Measurements from ENCODE around the gene HKDC1. TPM values are rescaled to one million over a fixed set of nuclear protein-coding genes. Genes with fewer than 3 reads are reported as not detected.
"Not testable (repeated sequence)": the region's sequence is repeated elsewhere in the genome, so short reads cannot be mapped to it uniquely, and the experiment has no call there.

HKDC1 gene, protein sequence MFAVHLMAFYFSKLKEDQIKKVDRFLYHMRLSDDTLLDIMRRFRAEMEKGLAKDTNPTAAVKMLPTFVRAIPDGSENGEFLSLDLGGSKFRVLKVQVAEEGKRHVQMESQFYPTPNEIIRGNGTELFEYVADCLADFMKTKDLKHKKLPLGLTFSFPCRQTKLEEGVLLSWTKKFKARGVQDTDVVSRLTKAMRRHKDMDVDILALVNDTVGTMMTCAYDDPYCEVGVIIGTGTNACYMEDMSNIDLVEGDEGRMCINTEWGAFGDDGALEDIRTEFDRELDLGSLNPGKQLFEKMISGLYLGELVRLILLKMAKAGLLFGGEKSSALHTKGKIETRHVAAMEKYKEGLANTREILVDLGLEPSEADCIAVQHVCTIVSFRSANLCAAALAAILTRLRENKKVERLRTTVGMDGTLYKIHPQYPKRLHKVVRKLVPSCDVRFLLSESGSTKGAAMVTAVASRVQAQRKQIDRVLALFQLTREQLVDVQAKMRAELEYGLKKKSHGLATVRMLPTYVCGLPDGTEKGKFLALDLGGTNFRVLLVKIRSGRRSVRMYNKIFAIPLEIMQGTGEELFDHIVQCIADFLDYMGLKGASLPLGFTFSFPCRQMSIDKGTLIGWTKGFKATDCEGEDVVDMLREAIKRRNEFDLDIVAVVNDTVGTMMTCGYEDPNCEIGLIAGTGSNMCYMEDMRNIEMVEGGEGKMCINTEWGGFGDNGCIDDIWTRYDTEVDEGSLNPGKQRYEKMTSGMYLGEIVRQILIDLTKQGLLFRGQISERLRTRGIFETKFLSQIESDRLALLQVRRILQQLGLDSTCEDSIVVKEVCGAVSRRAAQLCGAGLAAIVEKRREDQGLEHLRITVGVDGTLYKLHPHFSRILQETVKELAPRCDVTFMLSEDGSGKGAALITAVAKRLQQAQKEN
- 15.3 TPM for polyA plus RNA-seq (ENCODE audit: insufficient read length)
- long read RNA-seq, donor 1, partial matches to known transcripts, result 7 of 9 reads
- long read RNA-seq, donor 1, other reads (novel, unspliced or antisense), result 0 of 9 reads
- long read RNA-seq, donor 2, result 0 reads
- long read RNA-seq, donor 3, partial matches to known transcripts, result 11 of 12 reads
- long read RNA-seq, donor 3, other reads (novel, unspliced or antisense), result 0 of 12 reads
- long read RNA-seq, donor 4, result 0 reads
- long read RNA-seq, donor 5, transcript HKDC1-201 (18 exons, 3,689 nt), result major isoform, 6 of 6 reads
- long read RNA-seq, donor 5, partial matches to known transcripts, result 0 of 6 reads
- long read RNA-seq, donor 5, other reads (novel, unspliced or antisense), result 0 of 6 reads
- long read RNA-seq, donor 6, partial matches to known transcripts, result 19 of 20 reads
- long read RNA-seq, donor 6, other reads (novel, unspliced or antisense), result 0 of 20 reads
- long read RNA-seq, donor 7, partial matches to known transcripts, result 42 of 46 reads
- long read RNA-seq, donor 7, other reads (novel, unspliced or antisense), result 0 of 46 reads
- long read RNA-seq, donor 8, result 0 reads

- DNase-seq, result no peak
These were observed at the start of gene HKDC1 for GRCh38 chr10:69220041-69220451. HKDC1 (plus strand) TSS chr10:69220332; CDS start chr10:69220436, 104 bp downstream.

- DNase-seq, result no peak
These were observed 47.7 kb upstream of the HKDC1 start for GRCh38 chr10:69172241-69172982.

GRCh38 chr10:69175326-69175725, 44.8 kb upstream of the HKDC1 start:
- DNase-seq, result not testable (repeated sequence)

- no peak for DNase-seq
These were observed 43.3 kb upstream of the HKDC1 start for GRCh38 chr10:69176823-69177222.

DNA sequence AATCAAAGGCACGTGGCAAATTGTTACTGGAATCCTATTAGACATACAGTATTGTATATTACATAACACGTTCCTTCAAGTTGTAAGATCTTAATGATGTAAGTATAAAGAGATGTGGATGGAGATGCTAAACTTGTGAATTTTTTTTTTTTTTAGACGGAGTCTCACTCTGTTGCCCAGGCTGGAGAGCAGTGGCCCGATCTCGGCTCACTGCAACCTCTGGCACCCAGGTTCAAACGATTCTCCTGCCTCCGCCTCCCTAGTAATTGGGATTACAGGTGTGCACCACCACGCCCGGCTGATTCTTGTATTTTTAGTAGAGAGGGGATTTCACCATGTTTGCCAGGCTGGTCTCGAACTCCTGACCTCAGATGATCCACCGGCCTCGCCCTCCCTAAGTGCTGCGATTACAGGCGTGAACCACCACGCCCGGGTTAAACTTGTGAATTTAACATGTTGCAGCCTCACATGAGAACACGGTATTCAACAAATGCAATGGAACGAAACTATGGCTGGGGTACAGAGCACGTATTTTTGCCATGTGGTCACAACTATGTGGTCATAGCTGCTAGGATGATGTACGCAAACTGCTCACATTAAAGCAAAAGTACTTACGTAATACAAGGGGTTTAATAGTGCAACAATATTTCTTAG, 40.9 kb upstream of the HKDC1 start:
- no peak for DNase-seq

DNA sequence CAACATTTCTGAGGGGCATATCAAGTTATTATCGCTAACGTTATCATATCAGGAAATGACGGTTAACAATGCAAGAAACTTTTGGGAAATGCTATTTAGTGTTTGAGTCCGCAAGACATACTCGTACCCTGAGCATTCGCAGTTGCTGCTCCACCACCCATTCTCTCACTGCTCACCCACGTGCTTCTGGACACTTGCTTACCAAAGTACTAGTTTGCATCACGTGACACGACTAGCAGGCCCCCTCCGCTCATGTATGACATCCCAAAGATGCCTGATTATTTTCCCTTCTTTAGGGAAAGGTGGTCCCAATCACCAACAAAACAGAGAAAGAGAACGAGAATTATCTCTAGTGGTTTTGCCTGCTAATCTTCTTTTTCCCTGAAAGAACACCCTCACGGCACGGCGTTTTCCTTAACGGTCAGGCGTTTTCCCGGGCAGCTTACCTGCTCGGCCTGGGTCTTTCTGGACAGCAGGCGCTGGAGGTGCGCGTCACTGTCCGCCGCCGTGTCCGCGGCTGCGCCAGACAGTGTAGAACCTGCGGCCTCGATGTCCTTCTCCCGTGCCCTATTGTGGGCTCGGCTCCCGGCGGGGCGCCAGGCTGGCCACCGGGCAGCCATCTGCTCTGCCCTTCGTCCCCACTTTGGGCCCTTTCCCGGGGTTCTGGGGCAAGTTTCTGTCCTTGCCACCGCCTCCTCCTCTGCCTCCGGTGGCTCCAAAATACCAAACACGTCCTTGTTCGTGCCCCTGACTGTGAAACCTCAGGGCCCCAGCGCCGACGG, 40.2 kb upstream of the HKDC1 start, which contains the start of gene SUPV3L1:
SUPV3L1 (plus strand) TSS at position 492 of the 782 bp plus-strand sequence; CDS start at position 550, 58 bp downstream.
- peak; percentile 94 for DNase-seq

GRCh38 chr10:69180525-69181204, 39.5 kb upstream of the HKDC1 start:
- no peak for DNase-seq

DNA sequence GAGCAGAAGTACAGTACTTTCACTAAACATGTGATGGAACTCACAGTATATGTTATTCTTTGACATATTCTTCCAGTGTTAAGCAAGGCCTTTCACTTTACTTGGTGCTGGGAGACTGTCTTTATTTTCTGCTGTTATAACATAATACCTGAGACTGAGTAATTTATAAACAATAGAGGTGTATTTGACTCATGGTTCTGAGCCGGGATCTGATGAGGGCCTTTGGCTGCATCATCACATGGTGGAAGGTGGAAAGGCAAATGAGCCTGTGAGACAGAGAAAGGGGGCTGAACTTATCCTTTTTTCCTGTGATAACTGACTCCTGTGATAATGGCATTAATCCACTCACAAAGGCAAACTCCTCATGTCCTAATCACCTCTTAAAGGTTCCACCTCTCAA, 38.7 kb upstream of the HKDC1 start:
- DNase-seq, result no peak

- no peak for DNase-seq
These were observed 38.1 kb upstream of the HKDC1 start for GRCh38 chr10:69182005-69182404.

GRCh38 chr10:69186524-69186923, 33.6 kb upstream of the HKDC1 start:
- no peak for DNase-seq

- DNase-seq, result no peak
These were observed 19.1 kb upstream of the HKDC1 start for GRCh38 chr10:69201045-69201444.

DNA sequence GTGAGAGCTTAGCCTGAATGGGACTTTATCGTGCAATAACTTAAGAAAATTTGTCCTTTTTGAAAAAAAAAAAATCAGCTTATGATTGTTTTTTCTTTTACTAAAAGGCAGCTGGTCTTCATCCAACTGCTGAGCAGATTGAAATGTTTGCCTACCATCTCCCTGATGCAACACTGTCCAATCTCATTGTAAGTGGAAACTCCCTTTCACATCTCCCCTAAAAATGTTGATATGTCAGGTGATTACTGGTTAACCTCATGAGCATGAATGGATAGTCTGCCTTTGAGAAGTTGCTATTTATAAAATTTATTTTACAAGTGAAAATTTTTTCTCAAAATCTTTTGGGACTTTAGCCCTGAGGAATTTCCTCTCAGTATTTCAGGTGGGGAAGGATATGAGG, 17.8 kb upstream of the HKDC1 start:
- no peak for DNase-seq

- no peak for DNase-seq
These were observed 11.4 kb upstream of the HKDC1 start for GRCh38 chr10:69208761-69209160.

GRCh38 chr10:69209787-69210484, 10.2 kb upstream of the HKDC1 start:
- DNase-seq, result no peak

DNA sequence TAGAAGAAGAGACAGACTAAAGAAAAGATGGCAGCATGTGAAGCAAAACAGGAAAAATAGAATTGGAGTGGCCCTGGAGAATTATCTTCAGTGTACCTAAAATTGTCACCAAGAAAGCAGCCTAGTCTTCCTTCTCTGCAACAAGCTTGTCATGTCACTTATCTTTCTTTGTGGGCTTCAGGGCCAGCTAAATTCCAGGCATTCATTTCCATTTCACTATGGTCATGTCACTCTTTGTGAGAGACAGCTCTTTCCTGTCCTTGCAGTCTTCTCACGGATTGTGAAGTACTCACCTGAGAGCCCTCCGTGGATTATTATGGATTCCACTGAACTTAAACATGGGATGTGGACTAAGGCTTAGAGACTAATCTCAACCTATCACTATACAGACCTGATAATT, 9.0 kb upstream of the HKDC1 start:
- DNase-seq, result no peak

DNA sequence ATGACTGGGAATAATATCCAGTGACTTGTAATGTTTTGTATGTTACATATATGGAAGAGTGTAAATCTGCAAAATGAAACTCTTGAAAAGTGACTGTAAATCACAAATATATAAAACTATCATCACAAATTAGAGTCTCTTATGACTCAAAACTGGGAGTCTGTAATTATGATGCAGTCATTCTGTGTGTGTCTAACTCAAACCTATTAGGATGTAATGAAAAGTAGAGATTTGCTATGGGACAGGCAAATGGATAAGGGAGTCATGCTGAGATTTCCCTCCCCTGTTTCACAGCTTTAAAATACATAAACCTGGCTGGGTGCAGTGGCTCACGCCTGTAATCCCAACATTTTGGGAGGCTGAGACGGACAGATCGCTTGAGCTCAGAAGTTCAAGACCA, 8.6 kb upstream of the HKDC1 start:
- no peak for DNase-seq

GRCh38 chr10:69213591-69214311, 6.4 kb upstream of the HKDC1 start:
- no peak for DNase-seq
